GM21423 (cell line): Measurements from ENCODE around the gene SRGAP3.

Experiments used
- ATAC-seq: cut with Tn5 transposase; IDR thresholded peaks from one replicate; pipeline ENCODE4 v1.9.1; 2021; ENCODE audit warnings: mild to moderate bottlenecking, moderate library complexity; ENCODE audit not compliant: unreplicated experiment

Gene SRGAP3

GRCh38 chr3:9121366-9122001 is 128.0 kb downstream of the SRGAP3 start:
- ATAC-seq: no peak

GRCh38 chr3:9119331-9119730 is 130.1 kb downstream of the SRGAP3 start:
- no peak for ATAC-seq

GRCh38 chr3:9118222-9118621 is 131.2 kb downstream of the SRGAP3 start:
- ATAC-seq: no peak

- no peak for ATAC-seq
Observed at GRCh38 chr3:9117220-9117619, 132.2 kb downstream of the SRGAP3 start.

- ATAC-seq: no peak
Observed at GRCh38 chr3:9116336-9116735, 133.1 kb downstream of the SRGAP3 start.

- ATAC-seq: no peak
Observed at GRCh38 chr3:9115336-9115735, 134.1 kb downstream of the SRGAP3 start.

GRCh38 chr3:9113040-9113439 is 136.4 kb downstream of the SRGAP3 start:
- ATAC-seq: no peak

- no peak for ATAC-seq
Observed at GRCh38 chr3:9111866-9112265, 137.6 kb downstream of the SRGAP3 start.

- ATAC-seq: no peak
Observed at GRCh38 chr3:9111417-9111816, 138.0 kb downstream of the SRGAP3 start.

- ATAC-seq: no peak
Observed at GRCh38 chr3:9110802-9111201, 138.6 kb downstream of the SRGAP3 start.

- no peak for ATAC-seq
Observed at GRCh38 chr3:9110316-9110715, 139.1 kb downstream of the SRGAP3 start.

- ATAC-seq: no peak
Observed at GRCh38 chr3:9109568-9109914, 139.9 kb downstream of the SRGAP3 start.

- no peak for ATAC-seq
Observed at GRCh38 chr3:9108876-9109567, 140.4 kb downstream of the SRGAP3 start.

- ATAC-seq: no peak
Observed at GRCh38 chr3:9107738-9108137, 141.7 kb downstream of the SRGAP3 start.

- no peak for ATAC-seq
Observed at GRCh38 chr3:9105421-9105820, 144.0 kb downstream of the SRGAP3 start.

GRCh38 chr3:9104121-9104520 is 145.3 kb downstream of the SRGAP3 start:
- ATAC-seq: no peak

- ATAC-seq: no peak
Observed at GRCh38 chr3:9102240-9102981, 147.0 kb downstream of the SRGAP3 start.

GRCh38 chr3:9101286-9101685 is 148.2 kb downstream of the SRGAP3 start:
- ATAC-seq: no peak

GRCh38 chr3:9100513-9100894 is 148.9 kb downstream of the SRGAP3 start:
- no peak for ATAC-seq

GRCh38 chr3:9099702-9100512 is 149.5 kb downstream of the SRGAP3 start:
- ATAC-seq: no peak
